ENCODE measurements around the gene DOCK3.

DNA sequence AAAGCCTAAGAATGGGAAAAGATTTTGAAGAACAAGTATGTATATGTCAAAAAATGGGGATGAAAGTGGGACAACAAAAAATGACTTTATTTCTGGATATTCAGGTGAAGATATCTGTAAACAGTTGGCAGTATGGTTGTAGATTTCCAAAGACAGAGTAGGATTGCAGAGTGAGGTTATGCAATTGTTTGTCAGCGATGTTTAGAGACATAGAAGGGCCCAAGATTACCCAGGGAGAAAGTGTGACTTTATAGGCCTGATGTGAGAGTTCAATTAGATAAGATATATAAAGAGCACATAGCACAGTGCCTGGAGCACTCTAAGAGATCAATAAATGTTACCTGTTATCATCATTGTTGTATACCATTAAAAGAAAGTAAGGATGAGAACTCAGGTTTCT, 319.8 kb downstream of the DOCK3 start:
- TF ChIP-seq POLR2AphosphoS5 (IDR thresholded peaks at IDR 0.05) (no peak), CTCF (IDR thresholded peaks at IDR 0.05) (no peak)
